Stimulated activated CD8-positive, alpha-beta memory T cell treated with anti-CD3 and anti-CD28 coated beads, Interleukin-7, amount 100 ng/mL, for 24 hours (primary cell): ENCODE data around the gene ARIH1.
"Not testable (repeated sequence)": the region's sequence is repeated elsewhere in the genome, so short reads cannot be mapped to it uniquely, and the experiment has no call there.

Experiments
- DNase-seq: peaks from one replicate; pipeline ENCODE4 v3.0.0-alpha.2; 2020; ENCODE audit warnings: low read depth

ARIH1 gene, protein sequence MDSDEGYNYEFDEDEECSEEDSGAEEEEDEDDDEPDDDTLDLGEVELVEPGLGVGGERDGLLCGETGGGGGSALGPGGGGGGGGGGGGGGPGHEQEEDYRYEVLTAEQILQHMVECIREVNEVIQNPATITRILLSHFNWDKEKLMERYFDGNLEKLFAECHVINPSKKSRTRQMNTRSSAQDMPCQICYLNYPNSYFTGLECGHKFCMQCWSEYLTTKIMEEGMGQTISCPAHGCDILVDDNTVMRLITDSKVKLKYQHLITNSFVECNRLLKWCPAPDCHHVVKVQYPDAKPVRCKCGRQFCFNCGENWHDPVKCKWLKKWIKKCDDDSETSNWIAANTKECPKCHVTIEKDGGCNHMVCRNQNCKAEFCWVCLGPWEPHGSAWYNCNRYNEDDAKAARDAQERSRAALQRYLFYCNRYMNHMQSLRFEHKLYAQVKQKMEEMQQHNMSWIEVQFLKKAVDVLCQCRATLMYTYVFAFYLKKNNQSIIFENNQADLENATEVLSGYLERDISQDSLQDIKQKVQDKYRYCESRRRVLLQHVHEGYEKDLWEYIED

DNA sequence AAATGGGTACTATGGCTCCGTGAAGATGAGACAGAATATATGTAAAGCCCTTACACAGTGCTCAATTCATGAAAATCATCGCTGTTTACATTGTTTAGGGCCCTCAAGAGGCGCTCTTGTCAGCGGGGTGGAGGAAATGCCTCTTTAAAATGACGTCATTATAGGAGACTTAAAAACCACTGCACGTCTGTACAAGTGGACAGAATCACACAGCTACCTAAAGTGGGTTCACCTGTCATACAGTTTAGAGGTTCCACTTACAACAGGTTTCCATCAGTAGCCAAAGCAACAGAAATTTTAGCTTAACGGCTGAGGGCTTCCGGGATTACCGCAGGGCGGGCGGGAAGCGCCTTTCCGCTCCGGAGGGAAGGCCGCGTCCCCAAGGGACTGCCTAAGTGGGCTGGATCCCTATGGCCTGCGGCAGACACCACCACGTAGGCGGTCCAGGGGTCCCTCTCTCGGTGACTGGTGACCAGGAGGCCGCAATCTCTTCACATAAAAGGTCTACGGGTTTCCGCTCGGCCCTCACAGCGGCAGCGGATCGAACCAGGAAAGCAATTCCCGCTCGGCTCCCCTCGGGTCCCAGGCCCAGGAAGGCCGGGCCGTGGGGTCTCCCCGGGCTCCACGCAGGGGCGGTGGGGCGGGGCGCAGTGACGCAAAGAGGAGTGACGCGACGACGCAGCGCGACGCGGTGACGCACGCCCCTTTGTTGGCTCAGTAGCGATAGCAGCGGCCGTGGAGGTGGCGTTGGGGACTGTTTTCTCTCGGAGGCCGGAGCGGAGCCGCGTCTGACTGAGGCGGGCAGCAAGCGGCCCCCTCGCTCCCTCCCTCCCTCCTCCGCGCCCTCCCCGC is at the start of gene ARIH1:
Gene ARIH1, plus strand, starts transcription at position 717 of the 852 bp plus-strand sequence. CDS start 310 bp downstream, outside the sequence.
- peak; percentile 92 for DNase-seq

DNA sequence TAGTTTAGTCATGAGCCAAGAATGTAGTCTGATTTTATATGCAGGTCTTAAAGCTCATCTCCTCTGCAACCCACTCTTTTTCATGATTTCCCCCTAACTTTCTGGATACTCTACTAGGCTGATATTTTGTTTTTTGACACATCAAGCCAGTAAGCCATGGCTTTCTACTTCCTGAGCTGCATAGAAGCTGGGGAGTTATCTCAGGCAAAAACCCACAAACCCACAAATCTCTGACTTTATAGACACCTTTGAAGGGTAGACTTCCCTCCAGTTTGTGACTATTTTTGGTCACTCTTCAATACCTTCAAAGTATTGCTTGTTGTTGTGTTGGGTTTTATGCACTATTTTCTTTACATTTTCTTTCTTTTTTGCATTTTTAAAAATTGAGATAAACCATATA is 47.4 kb upstream of the ARIH1 start:
- DNase-seq = no peak

DNA sequence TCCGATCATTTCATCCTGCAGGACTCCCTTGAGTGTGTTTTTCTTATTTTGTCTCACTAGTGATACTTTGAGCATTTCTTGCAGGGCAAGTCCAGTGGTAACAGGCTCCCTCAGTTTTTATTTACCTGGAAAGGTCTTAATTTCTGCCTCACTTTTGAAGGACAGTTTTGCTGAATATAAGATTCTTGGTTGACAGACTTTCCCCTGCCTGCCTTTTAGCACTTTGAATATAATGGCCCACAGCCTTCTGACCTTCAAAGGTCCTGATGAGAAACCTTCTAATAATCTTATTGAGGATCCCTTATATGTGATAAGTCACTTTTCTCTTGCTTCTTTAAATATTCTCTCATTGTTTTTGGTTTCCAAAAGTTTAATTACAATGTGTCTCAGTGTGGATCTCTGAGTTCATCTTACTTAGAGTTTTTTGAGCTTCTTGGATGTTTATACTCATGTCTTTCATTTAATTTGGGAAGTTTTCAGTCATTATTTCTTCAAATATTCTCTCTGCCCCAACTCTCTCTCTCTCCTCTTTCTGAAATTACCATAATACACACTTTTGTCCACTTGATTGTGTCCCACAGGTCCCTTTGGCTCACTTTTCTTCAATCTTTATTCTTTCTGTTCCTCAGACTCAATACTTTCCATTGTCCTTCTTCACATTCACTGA is 36.3 kb upstream of the ARIH1 start:
- DNase-seq = no peak

DNA sequence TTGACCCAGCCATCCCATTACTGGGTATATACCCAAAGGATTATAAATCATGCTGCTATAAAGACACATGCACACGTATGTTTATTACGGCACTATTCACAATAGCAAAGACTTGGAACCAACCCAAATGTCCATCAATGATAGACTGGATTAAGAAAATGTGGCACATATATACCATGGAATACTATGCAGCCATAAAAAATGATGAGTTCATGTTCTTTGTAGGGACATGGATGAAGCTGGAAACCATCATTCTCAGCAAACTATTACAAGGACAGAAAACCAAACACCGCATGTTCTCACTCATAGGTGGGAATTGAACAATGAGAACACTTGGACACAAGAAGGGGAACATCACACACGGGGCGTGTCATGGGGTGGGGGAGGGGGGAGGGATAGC is 31.3 kb upstream of the ARIH1 start:
- DNase-seq = not testable (repeated sequence)

DNA sequence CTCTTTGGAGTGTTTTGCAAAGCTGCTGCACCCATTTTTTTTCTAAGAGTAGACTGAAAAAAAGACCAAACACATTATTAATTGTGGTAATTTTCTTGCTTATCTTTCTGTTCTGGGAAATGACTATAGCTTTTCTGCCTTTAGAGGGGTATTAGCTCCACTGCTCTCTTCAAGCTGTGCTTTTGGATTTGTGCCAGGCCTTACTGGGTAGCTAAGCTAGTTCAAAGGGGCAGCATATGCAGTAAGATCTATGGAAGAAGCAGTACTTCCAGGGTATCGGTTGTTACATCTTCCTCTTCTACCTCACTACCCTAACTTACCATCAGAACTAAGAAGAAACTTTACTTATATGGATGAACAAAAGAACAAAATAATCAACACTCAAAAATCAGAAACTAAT is 28.7 kb upstream of the ARIH1 start:
- DNase-seq = no peak

DNA sequence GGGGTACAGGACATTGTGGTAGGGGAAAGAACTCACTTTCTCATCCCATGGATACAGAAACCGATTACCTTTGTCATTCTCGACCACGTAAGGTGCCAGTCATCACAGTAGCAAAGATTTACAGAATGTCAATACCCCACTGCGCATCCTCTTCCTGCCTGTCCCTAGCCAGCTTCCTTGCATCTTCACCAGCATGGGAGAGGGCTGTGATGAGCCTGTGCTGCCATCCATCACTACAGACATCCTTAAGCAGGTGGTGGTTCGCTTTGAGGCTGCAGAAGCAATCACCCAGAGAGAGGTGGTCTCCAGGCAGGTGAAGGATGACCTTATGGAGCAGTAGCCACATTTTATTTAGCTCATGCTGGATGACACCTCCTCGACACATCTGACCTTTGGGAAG is 23.3 kb upstream of the ARIH1 start:
- DNase-seq = no peak

DNA sequence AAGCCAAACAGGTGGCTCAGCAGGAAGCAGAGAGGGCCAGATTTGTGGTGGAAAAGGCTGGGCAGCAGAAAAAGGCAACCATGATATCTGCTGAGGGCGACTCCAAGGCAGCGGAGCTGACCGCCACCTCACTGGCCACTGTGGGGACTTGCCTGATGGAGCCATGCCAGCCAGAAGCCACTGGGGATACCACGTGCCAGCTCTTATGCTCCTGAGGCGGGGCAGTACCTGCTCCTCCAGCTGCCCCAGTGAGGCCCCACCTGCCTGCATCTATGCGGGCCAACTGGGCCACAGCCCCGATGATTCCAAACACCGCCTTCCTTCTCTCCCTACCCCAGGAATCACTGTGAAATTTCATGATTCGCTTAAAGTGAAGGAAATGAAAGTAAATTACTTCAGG is 22.9 kb upstream of the ARIH1 start:
- no peak for DNase-seq

DNA sequence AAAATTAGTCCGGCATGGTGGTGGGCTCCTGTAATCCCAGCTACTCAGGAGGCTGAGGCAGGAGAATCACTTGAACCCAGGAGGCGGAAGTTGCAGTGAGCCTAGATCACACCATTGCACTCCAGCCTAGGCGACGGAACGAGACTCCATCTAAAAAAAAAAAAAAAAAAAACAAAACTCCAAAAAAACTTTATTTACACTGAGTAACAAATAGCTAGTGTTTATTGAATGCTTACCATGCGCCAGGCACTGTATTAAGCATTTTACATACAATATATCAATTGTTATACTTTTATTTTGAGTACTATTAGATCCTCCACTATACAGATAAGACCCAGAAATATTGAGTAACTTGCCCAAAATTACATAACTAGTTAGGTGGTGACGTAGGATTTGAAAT is 17.4 kb upstream of the ARIH1 start:
- DNase-seq = no peak

DNA sequence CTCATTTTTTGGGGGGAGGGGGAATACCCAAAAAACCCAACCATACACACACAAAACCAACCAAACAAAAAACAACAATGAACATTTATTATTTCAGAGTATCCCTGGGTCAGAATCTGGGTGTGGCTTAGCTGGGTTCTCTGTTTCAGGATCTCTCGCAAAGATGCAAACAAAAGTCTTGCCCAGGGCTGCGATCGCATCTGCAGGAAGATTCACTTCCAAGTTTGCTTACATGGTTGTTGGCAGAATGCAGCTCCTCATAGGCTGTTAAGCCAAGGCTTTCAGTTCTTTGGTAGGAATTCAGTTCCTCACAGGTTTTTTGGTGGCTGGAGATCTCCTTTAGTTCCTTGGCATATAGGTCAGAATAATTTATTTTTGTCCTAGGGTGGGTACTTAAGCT is 13.7 kb upstream of the ARIH1 start:
- DNase-seq = no peak

DNA sequence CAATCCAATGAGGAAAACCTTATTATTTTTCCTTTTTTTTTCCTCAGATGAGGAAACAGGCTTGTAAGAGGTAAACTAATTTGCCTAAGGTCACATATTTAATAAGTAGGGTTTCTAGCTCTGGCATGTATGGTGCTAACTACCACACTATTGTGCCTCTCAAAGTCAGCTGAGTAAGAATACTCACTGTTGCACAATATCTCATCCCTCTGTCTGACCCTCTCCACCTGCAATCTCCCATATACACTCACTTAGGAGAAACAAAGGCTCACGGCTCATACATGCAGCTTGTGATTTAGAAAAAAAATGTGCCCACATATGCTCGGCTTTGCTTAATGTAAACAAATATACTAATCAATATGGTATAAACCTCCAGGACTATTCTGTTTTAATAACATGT is 10.4 kb upstream of the ARIH1 start:
- no peak for DNase-seq

DNA sequence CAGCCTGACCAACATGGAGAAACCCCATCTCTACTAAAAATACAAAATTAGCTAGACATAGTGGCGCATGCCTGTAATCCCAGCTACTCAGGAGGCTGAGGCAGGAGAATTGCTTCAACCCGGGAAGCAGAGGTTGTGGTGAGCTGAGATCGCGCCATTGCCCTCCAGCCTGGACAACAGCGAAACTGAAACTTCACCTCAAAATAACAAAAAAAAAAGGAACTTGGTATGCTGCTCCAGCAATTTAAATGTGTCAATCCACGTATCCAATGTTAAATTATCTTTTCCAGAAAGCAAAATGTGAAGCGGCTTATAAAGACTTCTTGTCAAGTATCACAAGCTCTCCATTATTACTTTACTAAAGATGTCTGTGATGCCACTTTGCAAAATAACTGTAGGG is 9.9 kb upstream of the ARIH1 start:
- no peak for DNase-seq

DNA sequence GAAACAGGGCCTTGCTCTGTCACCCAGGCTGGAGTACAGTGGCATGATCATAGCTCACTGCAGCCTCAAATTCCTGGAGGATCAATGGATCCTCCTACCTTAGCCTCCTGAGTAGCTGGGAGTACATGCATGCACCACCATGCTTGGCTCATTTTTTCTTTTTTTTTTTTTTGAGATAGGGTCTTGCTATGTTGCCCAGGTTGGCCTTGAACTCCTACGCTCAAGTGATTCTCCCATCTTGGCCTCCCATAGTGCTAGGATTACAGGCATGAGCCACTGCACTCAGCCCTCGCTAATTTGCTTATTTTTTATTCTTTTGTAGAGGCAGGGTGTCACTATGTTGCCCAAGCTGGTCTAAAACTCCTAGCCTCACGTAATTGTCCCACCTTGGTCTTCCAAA is 6.0 kb upstream of the ARIH1 start:
- no peak for DNase-seq

DNA sequence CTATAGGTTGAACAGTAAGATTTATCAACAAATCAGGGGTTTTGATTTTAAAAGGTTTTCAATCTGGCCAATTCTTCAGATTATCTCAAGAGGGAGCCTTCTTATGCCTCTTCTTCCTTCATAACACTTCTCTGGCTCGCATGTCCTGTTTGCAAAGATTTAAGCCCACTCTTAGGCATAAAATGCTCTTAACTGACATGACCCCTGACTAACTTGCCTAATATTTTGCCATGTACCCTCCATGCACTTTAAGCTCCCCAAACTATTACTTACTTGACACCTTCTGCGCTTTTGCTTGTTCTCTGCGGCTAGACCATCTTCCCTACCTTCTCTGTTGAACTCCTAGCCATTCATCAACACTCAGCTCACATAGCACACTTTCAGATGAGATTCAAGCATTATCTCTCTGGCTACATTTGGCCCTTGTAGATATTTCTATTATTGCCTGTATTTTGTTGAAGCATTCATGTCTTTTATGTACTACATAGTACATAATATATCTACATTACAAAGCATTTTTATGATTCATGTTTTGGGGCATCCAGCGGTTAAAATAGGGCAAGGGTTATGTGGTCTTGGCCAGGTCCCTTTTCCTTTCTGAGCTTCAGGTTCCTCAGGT is 1.0 kb upstream of the ARIH1 start:
- DNase-seq = no peak

DNA sequence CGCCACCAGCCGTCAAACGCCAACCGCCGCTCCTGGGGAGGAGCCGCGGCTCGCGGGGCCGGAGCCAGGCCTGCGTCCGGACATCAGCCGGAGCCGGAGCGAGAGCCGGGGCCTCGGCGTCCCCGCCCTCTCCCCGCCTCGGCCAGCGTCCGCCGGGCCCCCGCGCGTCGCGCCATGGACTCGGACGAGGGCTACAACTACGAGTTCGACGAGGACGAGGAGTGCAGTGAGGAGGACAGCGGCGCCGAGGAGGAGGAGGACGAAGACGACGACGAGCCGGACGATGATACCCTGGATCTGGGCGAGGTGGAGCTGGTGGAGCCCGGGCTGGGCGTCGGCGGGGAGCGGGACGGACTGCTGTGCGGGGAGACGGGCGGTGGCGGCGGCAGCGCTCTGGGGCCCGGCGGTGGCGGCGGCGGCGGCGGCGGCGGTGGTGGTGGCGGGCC is 359 bp downstream of the ARIH1 start:
- DNase-seq = peak; percentile 4

DNA sequence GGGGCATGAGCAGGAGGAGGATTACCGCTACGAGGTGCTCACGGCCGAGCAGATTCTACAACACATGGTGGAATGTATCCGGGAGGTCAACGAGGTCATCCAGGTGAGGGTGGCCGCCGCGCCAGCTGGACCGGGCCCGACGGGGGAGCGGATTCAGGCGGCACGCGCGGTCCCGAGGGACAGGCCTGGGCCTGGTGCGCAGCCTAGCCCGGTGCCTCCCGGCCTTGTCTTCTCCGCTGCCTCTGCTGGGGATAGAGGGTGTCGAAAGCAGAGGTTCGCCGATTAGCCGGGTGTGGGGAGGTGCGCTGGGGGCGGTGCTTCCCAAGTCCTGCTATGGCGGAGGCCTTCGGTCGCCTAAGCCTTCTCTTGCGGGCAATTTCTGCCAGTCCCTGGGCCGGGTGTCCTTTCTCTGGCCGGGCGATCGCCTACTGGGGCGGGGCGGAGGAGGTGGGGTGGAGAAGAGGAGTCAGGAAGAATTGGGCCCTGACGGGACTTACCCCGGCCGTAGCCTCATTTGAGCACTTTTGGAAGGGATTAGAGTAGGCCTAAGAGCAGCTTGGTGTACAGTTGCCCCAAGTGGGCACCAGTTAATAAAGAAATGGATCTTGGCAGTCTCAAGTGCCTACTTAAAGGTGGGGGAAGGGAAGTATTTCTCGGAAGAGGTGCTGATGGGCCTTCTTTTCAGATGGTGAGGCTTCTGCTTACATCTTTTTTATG is 940 bp downstream of the ARIH1 start:
- DNase-seq = peak; percentile 52

DNA sequence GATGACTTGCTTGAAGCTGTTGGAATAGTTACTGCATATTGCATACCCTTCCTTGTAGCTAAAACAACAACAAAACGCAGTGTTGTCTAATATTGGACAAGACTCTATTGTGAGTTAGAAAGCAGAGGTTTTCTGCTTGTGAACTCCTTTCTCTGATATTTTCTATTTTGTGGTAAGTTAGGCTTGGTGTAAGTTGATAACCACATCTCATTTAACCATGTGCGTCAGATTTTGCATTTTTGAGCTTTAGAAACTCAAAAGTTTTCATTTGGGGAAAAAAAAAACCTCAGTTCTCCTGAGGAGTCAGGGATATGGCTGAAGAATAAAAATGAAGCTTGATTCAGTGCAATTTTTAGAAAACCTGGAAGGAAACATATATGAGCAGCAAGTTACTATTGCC is 1.5 kb downstream of the ARIH1 start:
- DNase-seq = no peak

DNA sequence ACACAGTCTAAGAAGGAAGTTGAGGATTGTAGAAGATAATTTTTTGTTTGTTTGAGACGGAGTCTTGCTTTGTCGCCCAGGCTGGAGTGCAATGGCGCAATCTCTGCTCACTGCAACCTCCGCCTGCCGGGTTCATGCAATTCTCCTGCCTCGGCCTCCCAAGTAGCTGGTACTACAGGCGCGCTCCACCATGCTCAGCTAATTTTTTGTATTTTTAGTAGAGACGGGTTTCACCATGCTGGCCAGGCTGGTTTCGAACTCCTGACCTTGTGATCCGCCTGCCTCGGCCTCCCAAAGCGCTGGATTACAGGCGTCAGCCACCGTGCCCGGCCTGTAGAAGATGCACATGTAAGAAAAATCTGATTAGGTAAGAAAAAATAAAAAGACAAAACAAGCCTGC is 2.2 kb downstream of the ARIH1 start:
- not testable (repeated sequence) for DNase-seq

DNA sequence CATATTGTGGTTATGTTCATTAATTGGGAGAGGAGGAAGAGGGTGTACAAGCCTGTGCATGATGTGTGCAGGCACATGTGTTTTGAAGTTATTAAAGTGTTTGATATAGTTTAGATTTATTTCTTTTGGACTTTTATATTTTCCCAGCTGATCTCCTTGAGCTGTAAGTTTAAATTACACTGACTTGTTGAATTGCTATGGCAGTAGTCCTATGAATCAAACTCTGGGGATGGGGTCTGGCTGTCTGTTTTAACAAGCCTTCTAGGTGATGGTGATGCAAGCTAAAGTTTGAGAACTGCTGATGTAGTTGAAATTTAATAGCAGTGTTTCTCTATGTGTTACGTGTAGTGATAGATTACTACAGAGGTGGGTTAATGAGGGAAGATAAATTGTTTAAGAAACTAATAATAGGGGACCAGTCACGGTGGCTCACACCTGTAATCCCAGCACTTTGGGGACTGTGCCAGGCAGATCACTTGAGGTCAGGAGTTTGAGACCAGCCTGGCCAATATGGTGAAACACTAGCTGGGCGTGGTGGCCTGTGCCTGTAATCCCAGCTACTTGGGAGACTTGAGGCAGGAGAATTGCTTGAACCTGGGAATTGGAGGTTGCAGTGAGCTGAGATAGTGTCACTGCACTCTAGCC is 7.0 kb downstream of the ARIH1 start:
- DNase-seq = no peak

DNA sequence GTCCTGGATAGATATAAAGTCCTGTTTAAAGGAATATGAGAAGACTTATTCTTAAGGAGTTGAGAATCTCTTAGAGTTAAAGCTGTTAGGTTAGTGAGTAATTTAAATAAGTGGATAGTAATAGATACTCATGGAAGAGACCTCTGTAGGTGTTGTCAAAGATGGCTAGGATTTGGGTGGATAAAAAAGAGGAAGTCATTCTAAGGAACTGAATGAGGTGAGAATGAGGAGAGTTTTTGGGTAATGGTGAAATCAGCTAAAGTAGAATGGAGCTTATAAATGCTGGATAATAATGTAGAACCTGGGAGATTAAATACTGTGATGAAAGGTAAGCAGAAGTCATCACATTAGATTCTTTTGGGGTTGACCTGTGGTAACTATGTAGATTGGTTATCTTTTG is 8.1 kb downstream of the ARIH1 start:
- no peak for DNase-seq

DNA sequence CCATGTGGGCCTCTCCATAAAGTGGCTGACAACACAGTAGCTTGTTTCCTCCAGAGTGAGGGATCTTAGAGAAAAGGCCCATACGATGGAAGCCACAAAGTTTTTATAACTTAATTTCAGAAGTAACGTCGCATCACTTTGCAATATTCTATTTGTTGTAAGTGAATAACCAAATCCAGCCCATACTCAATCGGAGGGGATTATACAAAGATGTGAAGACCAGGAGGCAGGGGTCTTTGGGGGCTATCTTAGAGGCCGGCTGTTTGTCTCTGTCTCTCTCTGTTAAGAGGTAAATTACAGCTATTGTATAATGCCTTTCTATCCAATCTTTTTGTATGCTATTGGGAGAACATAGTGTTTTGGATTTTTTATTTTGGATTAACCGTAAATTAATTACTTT is 9.1 kb downstream of the ARIH1 start:
- no peak for DNase-seq

DNA sequence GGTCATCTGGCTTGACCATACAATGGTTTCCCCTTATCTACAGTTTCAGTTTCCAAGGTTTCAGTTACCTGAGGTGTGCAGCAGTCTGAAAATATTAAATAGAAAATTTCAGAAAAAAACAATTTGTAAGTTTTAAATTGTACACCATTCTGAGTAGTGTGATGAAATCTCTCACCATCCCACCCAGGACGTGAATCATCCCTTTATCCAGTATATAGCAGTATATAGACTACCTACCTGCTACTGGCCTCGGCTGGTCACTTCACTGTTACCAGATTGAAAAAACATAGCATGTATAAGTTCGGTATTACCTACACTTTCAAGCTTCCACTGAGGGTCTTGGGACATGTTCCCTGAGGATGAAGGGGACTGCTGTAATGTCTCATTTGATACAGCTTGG is 12.0 kb downstream of the ARIH1 start:
- DNase-seq = no peak
